ENCODE measurements around the gene MAP3K5. TPM values are rescaled to one million over a fixed set of nuclear protein-coding genes. Genes with fewer than 3 reads are reported as not detected.

The MAP3K5 gene
- total RNA-seq, 1 experiment from 2014 or later, result 15.8 TPM

- H3K27ac Mint-ChIP-seq (ENCODE audit: unreplicated experiment), result no peak overlapping the region
Observed at GRCh38 chr6:136510782-136511181, 281.5 kb downstream of the MAP3K5 start.

GRCh38 chr6:136510299-136510698, 282.0 kb downstream of the MAP3K5 start:
- CTCF ChIA-PET, result interaction anchor here (0.8 kb wide), 1 partner anchor 601 kb away, joined by 3 read pairs; no protein-coding TSS in a partner anchor
- Mint-ChIP-seq H3K36me3 (ENCODE audit: insufficient read depth, unreplicated experiment) (peaks cover 3% of the 10 kb centered on the region), H3K4me1 (ENCODE audit: low read depth, unreplicated experiment) (peaks cover 25% of the 10 kb centered on the region), H3K27ac (ENCODE audit: unreplicated experiment) (no peak overlapping the region), H3K9me3 (ENCODE audit: low read depth, unreplicated experiment) (no peaks in the 10 kb centered on the region), H3K4me3 (ENCODE audit: low read depth, unreplicated experiment) (no peak overlapping the region), H3K27me3 (ENCODE audit: unreplicated experiment) (no peaks in the 10 kb centered on the region)
- no peak for TF ChIP-seq CTCF (IDR thresholded peaks at IDR 0.05; ENCODE audit: unreplicated experiment)
- DNase-seq, result no peak
- BruUV-seq (replicated peaks), result no TSS peak
- intact Hi-C loops (cut with micrococcal nuclease; ENCODE audit: unreplicated experiment), result no loop called here

More at GRCh38 chr6:136510782-136511181, 281.5 kb downstream of the MAP3K5 start:
- Mint-ChIP-seq H3K9me3 (ENCODE audit: low read depth, unreplicated experiment) (no peaks in the 10 kb centered on the region), H3K4me1 (ENCODE audit: low read depth, unreplicated experiment) (peaks cover 24% of the 10 kb centered on the region), H3K27me3 (ENCODE audit: unreplicated experiment) (no peaks in the 10 kb centered on the region), H3K4me3 (ENCODE audit: low read depth, unreplicated experiment) (no peak overlapping the region), H3K36me3 (ENCODE audit: insufficient read depth, unreplicated experiment) (peaks cover 4% of the 10 kb centered on the region)
- no TSS peak for BruUV-seq (replicated peaks)
- intact Hi-C loops (cut with micrococcal nuclease; ENCODE audit: unreplicated experiment), result no loop called here
- no peak for TF ChIP-seq CTCF (IDR thresholded peaks at IDR 0.05; ENCODE audit: unreplicated experiment)
- CTCF ChIA-PET, result interaction anchor here (0.8 kb wide), 1 partner anchor 601 kb away, joined by 3 read pairs; no protein-coding TSS in a partner anchor
- DNase-seq, result no peak

GRCh38 chr6:136508725-136509392, 283.4 kb downstream of the MAP3K5 start:
- CTCF ChIA-PET, result no interaction called here
- Mint-ChIP-seq H3K36me3 (ENCODE audit: insufficient read depth, unreplicated experiment) (no peaks in the 10 kb centered on the region), H3K27ac (ENCODE audit: unreplicated experiment) (no peak overlapping the region), H3K9me3 (ENCODE audit: low read depth, unreplicated experiment) (no peaks in the 10 kb centered on the region), H3K4me3 (ENCODE audit: low read depth, unreplicated experiment) (no peak overlapping the region), H3K27me3 (ENCODE audit: unreplicated experiment) (no peaks in the 10 kb centered on the region), H3K4me1 (ENCODE audit: low read depth, unreplicated experiment) (peaks cover 25% of the 10 kb centered on the region)
- DNase-seq, result no peak
- intact Hi-C loops (cut with micrococcal nuclease; ENCODE audit: unreplicated experiment), result no loop called here
- TF ChIP-seq CTCF (IDR thresholded peaks at IDR 0.05; ENCODE audit: unreplicated experiment), result no peak
- no TSS peak for BruUV-seq (replicated peaks)

Other genes starting within 250 kb of the MAP3K5 start
- 29.5 and 30.1 TPM in 2 replicates for gene MAP7, start 242.1 kb downstream of the MAP3K5 start, total RNA-seq (2022)
- 3.9 and 5.1 TPM in 2 replicates for gene PEX7, start 30.1 kb upstream of the MAP3K5 start, total RNA-seq (2022)
- gene SLC35D3, start 129.8 kb upstream of the MAP3K5 start, total RNA-seq (2022), result not detected in 2 replicates